HEK293 (cell line): Measurements from ENCODE around the gene GRM3.

Source experiments
- GLI4 ChIP-seq: fragments of 450-650 bp; formaldehyde crosslinking; IDR thresholded peaks from 2 replicates; pipeline ENCODE4 v1.5.1; 2016; ENCODE audit warnings: missing biosample characterization, missing genetic modification characterization
- ZNF223 ChIP-seq: fragments of 450-650 bp; formaldehyde crosslinking; IDR thresholded peaks from 2 replicates; pipeline ENCODE4 v1.5.1; 2016; ENCODE audit warnings: missing biosample characterization, missing genetic modification characterization
- TF ChIP-seq, protein P1 (sequence below): fragments of 450-650 bp; formaldehyde crosslinking; IDR thresholded peaks from 2 replicates; pipeline ENCODE4 v1.5.1; 2016; ENCODE audit warnings: missing biosample characterization, missing genetic modification characterization
- TF ChIP-seq, protein P2 (sequence below): sonication (generic); formaldehyde crosslinking; IDR thresholded peaks from 2 replicates; pipeline ENCODE4 v1.8.1; 2022; ENCODE audit warnings: mild to moderate bottlenecking, moderate library complexity, missing genetic modification reagents

DNA sequence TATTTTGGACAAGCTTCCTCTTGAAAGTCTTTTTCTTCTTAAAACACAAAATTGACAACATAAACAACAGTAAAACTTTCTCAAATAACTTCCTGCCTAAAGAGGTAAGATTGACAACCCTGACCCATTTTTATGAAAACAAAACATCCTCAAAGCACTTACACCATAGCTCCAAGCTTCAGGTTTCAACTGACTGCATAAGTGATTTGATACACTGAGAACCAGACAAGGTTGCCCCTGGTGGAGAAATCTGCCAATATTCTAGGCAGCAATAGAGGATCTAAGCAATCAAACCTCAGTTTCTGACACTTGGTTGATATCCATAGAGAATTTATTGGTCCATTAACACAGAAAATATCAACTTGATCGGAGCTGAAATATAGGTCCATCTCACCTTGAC is 267.9 kb downstream of the GRM3 start:
- TF ChIP-seq, protein P1, sequence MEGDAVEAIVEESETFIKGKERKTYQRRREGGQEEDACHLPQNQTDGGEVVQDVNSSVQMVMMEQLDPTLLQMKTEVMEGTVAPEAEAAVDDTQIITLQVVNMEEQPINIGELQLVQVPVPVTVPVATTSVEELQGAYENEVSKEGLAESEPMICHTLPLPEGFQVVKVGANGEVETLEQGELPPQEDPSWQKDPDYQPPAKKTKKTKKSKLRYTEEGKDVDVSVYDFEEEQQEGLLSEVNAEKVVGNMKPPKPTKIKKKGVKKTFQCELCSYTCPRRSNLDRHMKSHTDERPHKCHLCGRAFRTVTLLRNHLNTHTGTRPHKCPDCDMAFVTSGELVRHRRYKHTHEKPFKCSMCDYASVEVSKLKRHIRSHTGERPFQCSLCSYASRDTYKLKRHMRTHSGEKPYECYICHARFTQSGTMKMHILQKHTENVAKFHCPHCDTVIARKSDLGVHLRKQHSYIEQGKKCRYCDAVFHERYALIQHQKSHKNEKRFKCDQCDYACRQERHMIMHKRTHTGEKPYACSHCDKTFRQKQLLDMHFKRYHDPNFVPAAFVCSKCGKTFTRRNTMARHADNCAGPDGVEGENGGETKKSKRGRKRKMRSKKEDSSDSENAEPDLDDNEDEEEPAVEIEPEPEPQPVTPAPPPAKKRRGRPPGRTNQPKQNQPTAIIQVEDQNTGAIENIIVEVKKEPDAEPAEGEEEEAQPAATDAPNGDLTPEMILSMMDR (tag by site-specific recombination) = no peak
- TF ChIP-seq, protein P2, sequence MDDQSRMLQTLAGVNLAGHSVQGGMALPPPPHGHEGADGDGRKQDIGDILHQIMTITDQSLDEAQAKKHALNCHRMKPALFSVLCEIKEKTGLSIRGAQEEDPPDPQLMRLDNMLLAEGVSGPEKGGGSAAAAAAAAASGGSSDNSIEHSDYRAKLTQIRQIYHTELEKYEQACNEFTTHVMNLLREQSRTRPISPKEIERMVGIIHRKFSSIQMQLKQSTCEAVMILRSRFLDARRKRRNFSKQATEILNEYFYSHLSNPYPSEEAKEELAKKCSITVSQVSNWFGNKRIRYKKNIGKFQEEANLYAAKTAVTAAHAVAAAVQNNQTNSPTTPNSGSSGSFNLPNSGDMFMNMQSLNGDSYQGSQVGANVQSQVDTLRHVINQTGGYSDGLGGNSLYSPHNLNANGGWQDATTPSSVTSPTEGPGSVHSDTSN = no peak
- no peak for TF ChIP-seq ZNF223 (tag by site-specific recombination)
- TF ChIP-seq GLI4 (tag by site-specific recombination) = no peak
